Measurements from ENCODE around the gene SFTPB.
A peak's percentile ranks its signal among the peaks of the same experiment; 100 is the strongest.
"Not testable (repeated sequence)": the region's sequence is repeated elsewhere in the genome, so short reads cannot be mapped to it uniquely, and the experiment has no call there.

SFTPB gene

DNA sequence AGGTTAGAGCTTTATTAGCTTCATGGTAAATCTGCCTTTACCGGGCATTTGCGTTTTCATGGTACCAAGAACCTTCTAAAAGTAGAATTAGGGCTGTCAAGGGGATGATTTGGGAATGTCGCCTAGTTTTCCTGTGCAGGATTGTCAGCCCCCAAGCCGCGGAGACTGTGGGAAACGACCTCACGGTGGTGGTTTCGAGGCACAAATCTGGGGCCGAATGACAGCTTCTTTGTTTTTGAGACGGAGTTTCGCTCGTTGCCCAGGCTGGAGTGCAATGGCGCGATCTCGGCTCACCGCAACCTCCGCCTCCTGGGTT lies 52.6 kb downstream of the SFTPB start:
- Histone ChIP-seq H3K27ac (no peak overlapping the region), H3K79me2 (peaks cover 5% of the 10 kb centered on the region), H2AFZ (peak overlapping the region; percentile 98), H3K36me3 (ENCODE audit: control insufficient read depth, insufficient read depth, low read length) (no peaks in the 10 kb centered on the region), H3K27me3 (ENCODE audit: control insufficient read depth, insufficient read depth, low read length) (no peaks in the 10 kb centered on the region), H3K4me3 (ENCODE audit: low read depth, low read length) (no peak overlapping the region), H3K4me1 (peaks cover 6% of the 10 kb centered on the region), H3K9me3 (ENCODE audit: control insufficient read depth, low read length) (no peaks in the 10 kb centered on the region), H3K9ac (no peak overlapping the region), H3K4me2 (ENCODE audit: low read length) (no peak overlapping the region)
- TF ChIP-seq, protein P1, sequence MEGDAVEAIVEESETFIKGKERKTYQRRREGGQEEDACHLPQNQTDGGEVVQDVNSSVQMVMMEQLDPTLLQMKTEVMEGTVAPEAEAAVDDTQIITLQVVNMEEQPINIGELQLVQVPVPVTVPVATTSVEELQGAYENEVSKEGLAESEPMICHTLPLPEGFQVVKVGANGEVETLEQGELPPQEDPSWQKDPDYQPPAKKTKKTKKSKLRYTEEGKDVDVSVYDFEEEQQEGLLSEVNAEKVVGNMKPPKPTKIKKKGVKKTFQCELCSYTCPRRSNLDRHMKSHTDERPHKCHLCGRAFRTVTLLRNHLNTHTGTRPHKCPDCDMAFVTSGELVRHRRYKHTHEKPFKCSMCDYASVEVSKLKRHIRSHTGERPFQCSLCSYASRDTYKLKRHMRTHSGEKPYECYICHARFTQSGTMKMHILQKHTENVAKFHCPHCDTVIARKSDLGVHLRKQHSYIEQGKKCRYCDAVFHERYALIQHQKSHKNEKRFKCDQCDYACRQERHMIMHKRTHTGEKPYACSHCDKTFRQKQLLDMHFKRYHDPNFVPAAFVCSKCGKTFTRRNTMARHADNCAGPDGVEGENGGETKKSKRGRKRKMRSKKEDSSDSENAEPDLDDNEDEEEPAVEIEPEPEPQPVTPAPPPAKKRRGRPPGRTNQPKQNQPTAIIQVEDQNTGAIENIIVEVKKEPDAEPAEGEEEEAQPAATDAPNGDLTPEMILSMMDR (IDR thresholded peaks at IDR 0.05): no peak

DNA sequence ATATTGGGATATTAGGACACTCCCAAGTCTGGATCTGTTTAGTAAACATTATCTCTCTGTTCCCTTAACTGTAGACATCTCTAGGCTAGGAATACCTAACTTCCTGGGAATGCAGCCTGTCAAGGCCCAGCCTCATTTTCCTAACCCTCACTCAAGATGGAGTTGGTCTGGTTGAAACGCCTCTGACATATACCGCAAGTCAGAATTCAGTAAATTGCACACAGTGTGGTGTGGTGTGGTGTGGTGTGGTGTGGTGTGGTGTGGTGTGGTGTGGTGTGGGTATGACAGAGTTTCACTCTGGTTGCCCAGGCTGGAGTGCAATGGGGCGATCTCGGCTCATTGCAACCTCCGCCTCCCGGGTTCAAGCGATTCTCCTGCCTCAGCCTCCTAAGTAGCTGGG lies 53.2 kb downstream of the SFTPB start:
- not testable (repeated sequence) for H3K36me3 ChIP-seq (ENCODE audit: control insufficient read depth, insufficient read depth, low read length); H3K4me3 ChIP-seq (ENCODE audit: low read depth, low read length); H3K4me2 ChIP-seq (ENCODE audit: low read length); H3K27ac ChIP-seq; H3K79me2 ChIP-seq; H3K4me1 ChIP-seq; H2AFZ ChIP-seq; H3K27me3 ChIP-seq (ENCODE audit: control insufficient read depth, insufficient read depth, low read length); H3K9me3 ChIP-seq (ENCODE audit: control insufficient read depth, low read length); H3K9ac ChIP-seq

- Histone ChIP-seq H2AFZ (no peak overlapping the region), H3K79me2 (peaks cover 5% of the 10 kb centered on the region), H3K9ac (no peak overlapping the region), H3K4me2 (ENCODE audit: low read length) (no peak overlapping the region), H3K27me3 (ENCODE audit: control insufficient read depth, insufficient read depth, low read length) (no peaks in the 10 kb centered on the region), H3K36me3 (ENCODE audit: control insufficient read depth, insufficient read depth, low read length) (no peaks in the 10 kb centered on the region), H3K9me3 (ENCODE audit: control insufficient read depth, low read length) (no peaks in the 10 kb centered on the region), H3K4me1 (peaks cover 6% of the 10 kb centered on the region), H3K27ac (no peak overlapping the region), H3K4me3 (ENCODE audit: low read depth, low read length) (no peak overlapping the region)
- TF ChIP-seq, protein P1 (IDR thresholded peaks at IDR 0.05): no peak
Measured at GRCh38 chr2:85613717-85614515, 54.1 kb downstream of the SFTPB start.

DNA sequence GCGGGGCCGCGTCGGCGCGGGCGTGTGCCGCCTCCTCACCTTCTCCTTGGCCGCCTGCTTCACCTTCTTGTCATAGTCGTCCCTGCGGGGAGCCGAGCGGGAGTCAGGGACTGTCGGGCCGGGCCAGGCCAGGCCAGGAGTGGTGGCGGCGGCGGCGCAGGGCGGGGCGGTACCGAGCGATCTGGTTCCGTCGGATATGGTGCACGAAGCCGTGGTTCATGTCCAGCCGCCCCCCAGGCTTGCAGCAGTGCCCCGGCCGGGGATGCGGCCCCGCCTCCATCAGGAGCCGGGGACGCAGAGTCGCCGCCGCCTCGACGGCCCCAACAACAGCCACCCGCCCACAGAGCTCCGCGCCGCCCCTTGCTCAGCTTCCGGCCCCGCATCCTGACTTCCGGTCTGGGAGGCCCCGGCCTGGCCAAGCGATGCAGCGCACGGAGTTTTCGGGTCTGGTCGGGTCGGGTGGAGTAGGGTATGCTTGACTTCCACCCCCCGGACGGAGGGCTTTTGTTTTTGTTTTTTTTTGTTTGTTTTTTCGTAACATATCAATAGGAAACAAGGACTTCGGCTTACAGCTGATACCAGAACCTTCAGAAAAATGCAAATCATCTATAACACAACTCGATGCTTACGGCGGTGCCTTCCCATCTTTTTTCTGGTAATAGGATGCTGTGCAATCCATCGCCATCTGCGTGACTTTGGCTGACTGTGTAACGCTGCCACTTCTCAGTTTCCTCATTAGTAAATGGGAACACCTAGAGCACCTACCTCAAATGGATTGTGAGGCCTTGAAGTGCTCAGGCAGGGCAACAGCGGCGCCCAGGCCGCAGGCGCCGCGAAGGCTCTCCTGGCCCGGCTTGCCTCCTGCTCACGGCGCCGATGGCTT lies 56.1 kb downstream of the SFTPB start, which contains the start of gene C2orf68:
Gene C2orf68, minus strand, starts transcription at position 362 of the 883 bp plus-strand sequence. Its CDS starts 82 bp downstream, at position 280.
- peaks cover 6% of the 10 kb centered on the region for H3K4me1 ChIP-seq
- peak within 1 kb of the TSS; percentile 32 for H3K9ac ChIP-seq
- peak within 1 kb of the TSS; percentile 70 for H3K4me3 ChIP-seq (ENCODE audit: low read depth, low read length)
- TF ChIP-seq, protein P1 (IDR thresholded peaks at IDR 0.05): no peak
- peak within 1 kb of the TSS; percentile 81 for H3K27ac ChIP-seq
- peak within 1 kb of the TSS; percentile 88 for H2AFZ ChIP-seq
- peaks cover 5% of the 10 kb centered on the region for H3K79me2 ChIP-seq
- peak within 1 kb of the TSS; percentile 68 for H3K4me2 ChIP-seq (ENCODE audit: low read length)
- no peaks in the 10 kb centered on the region for H3K27me3 ChIP-seq (ENCODE audit: control insufficient read depth, insufficient read depth, low read length)
- no peaks in the 10 kb centered on the region for H3K9me3 ChIP-seq (ENCODE audit: control insufficient read depth, low read length)
- H3K36me3 ChIP-seq (ENCODE audit: control insufficient read depth, insufficient read depth, low read length): no peaks in the 10 kb centered on the region

- H3K9ac ChIP-seq: peak overlapping the region; percentile 32
- H3K4me2 ChIP-seq (ENCODE audit: low read length): peak overlapping the region; percentile 68
- TF ChIP-seq, protein P1 (IDR thresholded peaks at IDR 0.05): no peak
- H3K4me3 ChIP-seq (ENCODE audit: low read depth, low read length): peak overlapping the region; percentile 70
- no peaks in the 10 kb centered on the region for H3K36me3 ChIP-seq (ENCODE audit: control insufficient read depth, insufficient read depth, low read length)
- peak overlapping the region; percentile 88 for H2AFZ ChIP-seq
- H3K9me3 ChIP-seq (ENCODE audit: control insufficient read depth, low read length): no peaks in the 10 kb centered on the region
- peak overlapping the region; percentile 81 for H3K27ac ChIP-seq
- H3K27me3 ChIP-seq (ENCODE audit: control insufficient read depth, insufficient read depth, low read length): no peaks in the 10 kb centered on the region
- peaks cover 6% of the 10 kb centered on the region for H3K4me1 ChIP-seq
- peaks cover 5% of the 10 kb centered on the region for H3K79me2 ChIP-seq
Measured at GRCh38 chr2:85611217-85611704, 56.7 kb downstream of the SFTPB start.

Data from parathyroid adenoma (tissue), 2 donors.